ENCODE measurements around the gene REPS1.
"Not testable (repeated sequence)": the region's sequence is repeated elsewhere in the genome, so short reads cannot be mapped to it uniquely, and the experiment has no call there.

REPS1 gene

DNA sequence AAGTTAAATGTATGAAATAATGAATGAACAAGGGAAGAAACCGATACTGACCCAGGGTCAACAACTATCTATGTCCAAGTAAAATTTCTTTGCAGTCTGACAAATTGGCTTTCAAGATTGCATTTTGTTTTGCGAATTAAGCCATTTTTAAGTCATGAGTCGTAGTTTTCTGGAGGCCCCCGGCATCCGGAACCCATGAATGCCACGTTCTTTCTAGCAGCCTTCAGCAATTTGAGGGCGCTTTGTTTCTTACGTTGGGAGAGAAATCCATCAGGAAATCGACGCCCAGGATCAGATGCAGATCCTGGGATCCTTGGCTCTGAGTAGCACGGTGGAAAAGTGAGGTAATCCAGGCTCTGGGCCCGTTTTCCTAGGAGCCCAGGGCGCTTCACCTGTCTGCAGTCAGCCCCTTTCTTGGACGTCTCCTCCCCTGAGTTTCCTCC, 40.2 kb upstream of the REPS1 start:
- in situ Hi-C loops (cut with HindIII; ENCODE audit: low sequenced_read_pairs) = no loop called here
- DNase-seq (ENCODE audit: low read depth, low spot score) = no peak
- TF ChIP-seq, protein P1, sequence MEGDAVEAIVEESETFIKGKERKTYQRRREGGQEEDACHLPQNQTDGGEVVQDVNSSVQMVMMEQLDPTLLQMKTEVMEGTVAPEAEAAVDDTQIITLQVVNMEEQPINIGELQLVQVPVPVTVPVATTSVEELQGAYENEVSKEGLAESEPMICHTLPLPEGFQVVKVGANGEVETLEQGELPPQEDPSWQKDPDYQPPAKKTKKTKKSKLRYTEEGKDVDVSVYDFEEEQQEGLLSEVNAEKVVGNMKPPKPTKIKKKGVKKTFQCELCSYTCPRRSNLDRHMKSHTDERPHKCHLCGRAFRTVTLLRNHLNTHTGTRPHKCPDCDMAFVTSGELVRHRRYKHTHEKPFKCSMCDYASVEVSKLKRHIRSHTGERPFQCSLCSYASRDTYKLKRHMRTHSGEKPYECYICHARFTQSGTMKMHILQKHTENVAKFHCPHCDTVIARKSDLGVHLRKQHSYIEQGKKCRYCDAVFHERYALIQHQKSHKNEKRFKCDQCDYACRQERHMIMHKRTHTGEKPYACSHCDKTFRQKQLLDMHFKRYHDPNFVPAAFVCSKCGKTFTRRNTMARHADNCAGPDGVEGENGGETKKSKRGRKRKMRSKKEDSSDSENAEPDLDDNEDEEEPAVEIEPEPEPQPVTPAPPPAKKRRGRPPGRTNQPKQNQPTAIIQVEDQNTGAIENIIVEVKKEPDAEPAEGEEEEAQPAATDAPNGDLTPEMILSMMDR (IDR thresholded peaks at IDR 0.05; ENCODE audit: low read depth, low read length) = no peak
- peak overlapping the region; percentile 91 for H3K4me3 ChIP-seq (ENCODE audit: low read depth, low read length)

GRCh38 chr6:139027620-139028182, 39.6 kb upstream of the REPS1 start:
- TF ChIP-seq, protein P1 (IDR thresholded peaks at IDR 0.05; ENCODE audit: low read depth, low read length) = no peak
- peak overlapping the region; percentile 91 for H3K4me3 ChIP-seq (ENCODE audit: low read depth, low read length)
- in situ Hi-C loops (cut with HindIII; ENCODE audit: low sequenced_read_pairs) = no loop called here
- no peak for DNase-seq (ENCODE audit: low read depth, low spot score)

DNA sequence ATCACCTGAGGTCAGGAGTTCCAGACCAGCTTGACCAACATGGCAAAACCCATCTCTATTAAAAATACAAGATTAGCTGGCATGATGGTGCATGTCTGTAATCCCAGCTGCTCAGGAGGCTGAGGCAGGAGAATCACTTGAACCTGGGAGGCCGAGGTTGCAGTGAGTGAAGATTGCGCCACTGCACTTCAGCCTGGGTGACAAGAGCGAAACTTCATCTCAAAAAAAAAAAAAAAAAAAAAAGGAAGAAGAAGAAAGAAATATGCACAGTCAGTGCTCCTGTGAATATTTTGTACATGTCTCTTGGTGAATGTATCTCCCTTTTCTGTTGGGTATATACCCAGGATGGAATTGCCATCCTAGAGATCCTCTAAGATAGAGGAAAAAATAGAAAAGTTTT, 37.4 kb upstream of the REPS1 start:
- in situ Hi-C loops (cut with HindIII; ENCODE audit: low sequenced_read_pairs); H3K4me3 ChIP-seq (ENCODE audit: low read depth, low read length); DNase-seq (ENCODE audit: low read depth, low spot score): not testable (repeated sequence)

- no peak overlapping the region for H3K4me3 ChIP-seq (ENCODE audit: low read depth, low read length)
- TF ChIP-seq, protein P1 (IDR thresholded peaks at IDR 0.05; ENCODE audit: low read depth, low read length) = no peak
- in situ Hi-C loops (cut with HindIII; ENCODE audit: low sequenced_read_pairs) = no loop called here
- no peak for DNase-seq (ENCODE audit: low read depth, low spot score)
Measured at GRCh38 chr6:139020689-139021088, 32.6 kb upstream of the REPS1 start.

DNA sequence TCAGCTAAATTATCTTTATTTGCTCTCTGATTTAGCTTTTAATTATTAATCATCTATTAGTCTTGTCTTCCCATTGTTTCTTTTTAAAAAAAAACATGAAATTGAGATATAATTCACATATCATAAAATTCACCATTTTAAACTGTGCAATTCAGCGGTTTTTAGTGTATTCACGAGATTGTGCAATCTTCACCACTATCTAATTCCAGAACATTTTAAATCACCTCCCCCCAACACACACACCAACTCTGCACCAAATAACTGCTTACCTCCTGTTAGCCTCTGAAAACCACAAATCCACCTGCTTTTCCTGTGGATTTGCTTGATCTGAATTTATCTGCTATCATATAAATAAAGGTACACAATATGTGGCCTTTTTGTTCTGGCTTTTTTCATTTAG, 31.7 kb upstream of the REPS1 start:
- in situ Hi-C loops (cut with HindIII; ENCODE audit: low sequenced_read_pairs) = no loop called here
- TF ChIP-seq, protein P1 (IDR thresholded peaks at IDR 0.05; ENCODE audit: low read depth, low read length) = no peak
- DNase-seq (ENCODE audit: low read depth, low spot score) = no peak
- H3K4me3 ChIP-seq (ENCODE audit: low read depth, low read length) = no peak overlapping the region

- in situ Hi-C loops (cut with HindIII; ENCODE audit: low sequenced_read_pairs) = no loop called here
- no peak overlapping the region for H3K4me3 ChIP-seq (ENCODE audit: low read depth, low read length)
- peak; percentile 39 for DNase-seq (ENCODE audit: low read depth, low spot score)
- TF ChIP-seq, protein P1 (IDR thresholded peaks at IDR 0.05; ENCODE audit: low read depth, low read length) = no peak
Measured at GRCh38 chr6:139017227-139017626, 29.2 kb upstream of the REPS1 start.

DNA sequence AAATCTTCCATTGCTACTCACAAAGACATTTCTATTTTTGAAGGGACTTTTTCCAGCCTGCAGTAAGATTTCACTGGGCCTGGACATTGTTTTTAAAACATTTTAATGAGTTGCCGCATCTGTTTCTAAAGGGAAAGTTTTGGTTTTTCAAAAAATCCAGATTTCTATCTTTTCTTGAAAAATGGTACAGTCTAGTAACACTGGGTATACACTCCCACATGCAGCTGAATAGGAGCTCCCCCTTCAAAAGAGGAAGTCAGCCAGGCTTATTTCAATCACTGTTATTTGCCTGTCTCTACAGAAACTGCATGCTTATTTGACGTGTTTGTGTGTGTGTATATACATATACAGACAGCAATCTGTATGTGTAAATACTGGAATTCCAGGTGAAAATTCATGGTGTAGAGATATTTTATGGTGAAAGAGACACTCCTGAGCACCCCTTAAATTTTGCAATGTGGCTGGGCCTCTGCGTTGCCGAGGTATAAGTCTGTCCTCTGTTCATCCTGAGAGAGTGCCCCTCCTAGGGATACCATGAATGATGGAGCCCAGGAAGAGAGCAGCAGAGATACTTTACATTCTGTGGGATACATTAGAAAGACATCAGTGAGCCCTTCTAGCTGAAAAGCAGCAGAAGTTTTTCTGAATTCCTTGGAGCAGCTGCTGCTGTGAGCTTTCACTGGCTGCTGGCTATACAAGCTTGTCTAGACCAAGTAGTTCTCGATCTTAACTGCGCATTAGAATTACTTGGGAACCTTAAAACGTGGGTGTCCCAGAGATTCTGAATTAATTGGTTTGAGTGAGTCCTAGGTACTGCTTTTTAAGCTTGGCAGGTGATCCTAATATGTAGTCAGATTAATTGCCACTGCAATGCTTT, 28.5 kb upstream of the REPS1 start:
- in situ Hi-C loops (cut with HindIII; ENCODE audit: low sequenced_read_pairs) = no loop called here
- TF ChIP-seq, protein P1 (IDR thresholded peaks at IDR 0.05; ENCODE audit: low read depth, low read length) = no peak
- no peak for DNase-seq (ENCODE audit: low read depth, low spot score)
- H3K4me3 ChIP-seq (ENCODE audit: low read depth, low read length) = no peak overlapping the region
